SK-N-MC (cell line): Measurements from ENCODE around the gene TMEM132D.

Experiments used
- DNase-seq: peaks from one replicate; pipeline ENCODE4 v3.0.0-alpha.2; 2011; ENCODE audit warnings: low read depth, low spot score
- H3K27ac ChIP-seq: fragments of 200-600 bp; sonication (generic); 2 replicates; pipeline ENCODE4 v1.5.1; 2016; ENCODE audit warnings: mixed run types
- H3K36me3 ChIP-seq: fragments of 200-600 bp; sonication (generic); 2 replicates; pipeline ENCODE4 v1.6.1; 2017; ENCODE audit warnings: antibody characterized with exemption, low read length, mixed read lengths; ENCODE audit not compliant: insufficient read depth
- H3K4me3 ChIP-seq: fragments of 200-600 bp; sonication (generic); 2 replicates; pipeline ENCODE4 v1.5.1; 2016
- H3K9ac ChIP-seq: fragments of 200-600 bp; sonication (generic); 2 replicates; pipeline ENCODE4 v1.8.0; 2017; ENCODE audit warnings: mixed run types, mixed read lengths; ENCODE audit not compliant: insufficient read length
- H3K9me3 ChIP-seq: fragments of 200-600 bp; sonication (generic); 2 replicates; pipeline ENCODE4 v1.6.1; 2017; ENCODE audit warnings: low read depth, mild to moderate bottlenecking, antibody characterized with exemption, low read length, moderate library complexity, mixed read lengths
- EZH2 ChIP-seq: fragments of 200-600 bp; sonication (generic); IDR thresholded peaks from one replicate; pipeline ENCODE4 v1.6.1; 2017; ENCODE audit warnings: antibody characterized with exemption
- FOXP2 ChIP-seq: optimal IDR thresholded peaks from 2 replicates; pipeline ENCODE3; 2011; ENCODE audit warnings: mild to moderate bottlenecking, moderate library complexity; ENCODE audit not compliant: insufficient read depth; ENCODE audit errors: extremely low read length, control extremely low read depth
- POLR2AphosphoS5 ChIP-seq: IDR thresholded peaks from 2 replicates; pipeline ENCODE4 v1.6.1; 2012; ENCODE audit warnings: mild to moderate bottlenecking, low read depth, low read length, borderline replicate concordance

The TMEM132D gene

GRCh38 chr12:129381715-129382114, 522.1 kb downstream of the TMEM132D start:
- no peak for DNase-seq
- Histone ChIP-seq H3K4me3 (no peak overlapping the region), H3K27ac (no peak overlapping the region), H3K36me3 (no peaks in the 10 kb centered on the region), H3K9ac (no peak overlapping the region), H3K9me3 (0 out of 2 replicates have a peak, but pooled peaks cover 3% of the 10 kb centered on the region)
- no peak for TF ChIP-seq EZH2
- no peak for TF ChIP-seq POLR2AphosphoS5
- TF ChIP-seq FOXP2, result no peak

DNA sequence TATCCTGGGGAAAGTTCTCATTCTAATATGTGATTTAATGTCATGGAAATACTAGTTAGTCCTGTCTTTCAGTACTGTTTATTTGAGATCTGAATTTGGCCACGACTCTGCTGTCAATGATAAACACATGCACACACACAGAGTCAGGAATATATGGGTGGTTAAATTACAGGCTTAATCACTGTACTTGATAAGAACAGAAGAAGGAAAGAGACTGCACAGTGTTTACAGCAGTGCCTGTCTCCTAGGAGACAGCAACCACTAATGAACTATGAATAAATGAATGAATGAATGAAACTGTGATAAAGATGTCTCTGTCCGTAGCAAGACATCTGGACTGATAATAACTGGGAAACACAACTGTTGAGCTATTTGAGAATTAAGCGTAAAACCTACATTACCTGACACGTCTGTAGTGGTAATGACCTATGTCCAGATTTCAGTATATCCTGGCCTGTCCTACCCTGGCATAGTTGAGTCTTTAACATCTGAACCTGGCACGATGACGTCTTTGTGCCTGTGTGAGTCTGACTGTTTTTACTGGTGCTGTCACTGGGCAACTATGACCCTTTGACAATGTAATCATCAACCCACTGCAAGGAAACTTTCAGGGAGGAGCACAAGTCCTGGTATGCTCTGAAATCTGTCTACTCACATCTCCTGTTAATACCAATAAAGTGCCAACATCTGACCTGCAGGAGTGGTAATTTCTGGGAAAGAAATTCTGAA, 524.6 kb downstream of the TMEM132D start:
- no peaks in the 10 kb centered on the region for H3K36me3 ChIP-seq
- TF ChIP-seq POLR2AphosphoS5 (no peak), FOXP2 (no peak), EZH2 (no peak)
- 0 out of 2 replicates have a peak, but pooled peaks cover 3% of the 10 kb centered on the region for H3K9me3 ChIP-seq
- H3K9ac ChIP-seq, result no peak overlapping the region
- no peak overlapping the region for H3K27ac ChIP-seq
- no peak for DNase-seq
- no peak overlapping the region for H3K4me3 ChIP-seq

- TF ChIP-seq EZH2, result no peak
- TF ChIP-seq FOXP2, result no peak
- TF ChIP-seq POLR2AphosphoS5, result no peak
- Histone ChIP-seq H3K9ac (no peak overlapping the region), H3K9me3 (0 out of 2 replicates have a peak, but pooled peaks cover 3% of the 10 kb centered on the region), H3K4me3 (no peak overlapping the region), H3K36me3 (no peaks in the 10 kb centered on the region), H3K27ac (no peak overlapping the region)
- DNase-seq, result no peak
These were observed 525.3 kb downstream of the TMEM132D start for GRCh38 chr12:129378496-129378895.

DNA sequence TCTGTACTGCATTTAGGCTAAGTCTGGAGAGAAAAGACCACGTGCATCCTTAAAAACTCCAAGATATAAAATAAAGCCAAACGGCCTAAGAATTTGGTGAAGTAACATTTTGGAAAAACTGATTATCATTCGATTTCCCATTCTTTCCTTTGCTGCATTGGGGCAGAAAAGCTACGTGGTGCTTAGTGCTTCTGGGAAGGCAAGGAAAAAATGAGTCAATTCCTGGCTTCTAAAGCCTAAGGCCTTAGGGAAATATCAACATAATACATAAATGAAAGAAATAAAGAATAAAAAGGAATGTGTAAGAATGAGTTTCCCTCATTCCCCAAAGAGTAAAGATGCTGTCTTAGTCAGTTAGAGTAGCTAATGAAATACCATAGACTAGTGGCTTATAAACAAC, 530.1 kb downstream of the TMEM132D start:
- H3K9ac ChIP-seq, result no peak overlapping the region
- H3K36me3 ChIP-seq, result no peaks in the 10 kb centered on the region
- DNase-seq, result no peak
- no peaks in the 10 kb centered on the region for H3K9me3 ChIP-seq
- H3K27ac ChIP-seq, result no peak overlapping the region
- no peak for TF ChIP-seq POLR2AphosphoS5
- no peak for TF ChIP-seq FOXP2
- no peak for TF ChIP-seq EZH2
- no peak overlapping the region for H3K4me3 ChIP-seq

- no peak for TF ChIP-seq FOXP2
- TF ChIP-seq POLR2AphosphoS5, result no peak
- TF ChIP-seq EZH2, result no peak
- DNase-seq, result no peak
- no peaks in the 10 kb centered on the region for H3K36me3 ChIP-seq
These were observed 530.9 kb downstream of the TMEM132D start for GRCh38 chr12:129372876-129373275.

DNA sequence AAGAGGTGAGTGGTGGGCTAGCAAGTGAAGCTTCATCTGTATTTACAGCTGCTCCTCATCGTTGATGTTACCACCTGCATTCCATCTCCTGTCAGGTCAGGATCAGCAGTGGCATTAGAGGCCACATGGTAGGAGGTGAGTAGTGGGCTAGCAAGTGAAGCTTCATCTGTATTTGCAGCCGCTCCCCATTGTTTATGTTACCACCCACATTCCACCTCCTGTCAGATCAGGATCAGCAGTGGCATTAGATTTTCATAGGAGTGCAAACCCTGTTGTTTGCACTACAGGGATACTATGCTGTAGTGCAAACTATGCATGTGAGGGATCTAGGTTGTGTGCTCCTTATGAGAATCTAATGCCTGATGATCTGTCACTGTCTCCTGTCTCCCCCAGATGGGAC, 531.5 kb downstream of the TMEM132D start:
- no peak for TF ChIP-seq POLR2AphosphoS5
- TF ChIP-seq EZH2, result no peak
- TF ChIP-seq FOXP2, result no peak
- Histone ChIP-seq H3K9ac (no peak overlapping the region), H3K9me3 (no peaks in the 10 kb centered on the region), H3K36me3 (no peaks in the 10 kb centered on the region), H3K27ac (no peak overlapping the region), H3K4me3 (no peak overlapping the region)
- DNase-seq, result no peak

More at GRCh38 chr12:129372876-129373275, 530.9 kb downstream of the TMEM132D start:
- Histone ChIP-seq H3K4me3 (no peak overlapping the region), H3K27ac (no peak overlapping the region), H3K9me3 (no peaks in the 10 kb centered on the region), H3K9ac (no peak overlapping the region)

- Histone ChIP-seq H3K36me3 (no peaks in the 10 kb centered on the region), H3K9ac (no peak overlapping the region), H3K27ac (no peak overlapping the region), H3K4me3 (no peak overlapping the region), H3K9me3 (no peaks in the 10 kb centered on the region)
- no peak for TF ChIP-seq EZH2
- no peak for TF ChIP-seq FOXP2
- TF ChIP-seq POLR2AphosphoS5, result no peak
- no peak for DNase-seq
These were observed 532.6 kb downstream of the TMEM132D start for GRCh38 chr12:129371268-129371667.

GRCh38 chr12:129366656-129367055, 537.2 kb downstream of the TMEM132D start:
- Histone ChIP-seq H3K9ac (no peak overlapping the region), H3K36me3 (no peaks in the 10 kb centered on the region), H3K9me3 (no peaks in the 10 kb centered on the region), H3K4me3 (no peak overlapping the region), H3K27ac (no peak overlapping the region)
- no peak for DNase-seq
- TF ChIP-seq POLR2AphosphoS5 (no peak), EZH2 (no peak), FOXP2 (no peak)

DNA sequence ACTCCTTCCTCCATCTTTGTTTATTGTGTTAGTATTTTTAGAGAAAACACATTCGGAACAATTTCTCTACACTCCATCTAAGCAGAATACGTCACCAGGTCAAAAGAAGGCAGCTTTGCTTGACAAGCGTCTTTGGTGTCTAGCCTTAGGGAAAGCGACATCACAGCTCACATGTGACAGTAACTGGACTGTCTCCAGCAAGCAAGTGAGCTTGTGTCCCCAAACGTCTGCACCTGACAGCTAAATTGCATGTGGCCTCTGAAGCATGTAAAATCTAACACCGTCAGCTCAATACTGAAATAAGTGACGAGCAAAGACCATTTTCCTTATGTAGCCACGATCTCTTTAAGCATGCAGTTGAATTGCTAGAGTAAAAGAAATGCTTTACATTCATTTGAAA, 540.8 kb downstream of the TMEM132D start:
- Histone ChIP-seq H3K4me3 (no peak overlapping the region), H3K9ac (no peak overlapping the region), H3K9me3 (no peaks in the 10 kb centered on the region), H3K36me3 (no peaks in the 10 kb centered on the region), H3K27ac (no peak overlapping the region)
- TF ChIP-seq EZH2 (no peak), FOXP2 (no peak), POLR2AphosphoS5 (no peak)
- no peak for DNase-seq
